ENCODE data around the gene PPIA. TPM values are rescaled to one million over a fixed set of nuclear protein-coding genes. Genes with fewer than 3 reads are reported as not detected.

Gene PPIA
- total RNA-seq, 1 experiment from 2014 or later: 2,465 TPM

- DNase-seq (ENCODE audit: low spot score) (no peak), ATAC-seq (no peak)
- ChIA-PET POLR2A (no interaction called here), CTCF (interaction anchor here (1.4 kb wide), 1 partner anchor 40 kb away, joined by 3 read pairs; no protein-coding TSS in a partner anchor)
- no peak overlapping the region for H3K4me3 Mint-ChIP-seq
- TF ChIP-seq RELA (CRISPR knock-in tag; IDR thresholded peaks at IDR 0.05; ENCODE audit: borderline replicate concordance) (no peak), TP53 (CRISPR knock-in tag; IDR thresholded peaks at IDR 0.05) (no peak), ATF6 (CRISPR knock-in tag; IDR thresholded peaks at IDR 0.05) (no peak)
- H3K27me3 Mint-ChIP-seq (ENCODE audit: low read depth): no peaks in the 10 kb centered on the region
- no peaks in the 10 kb centered on the region for H3K4me1 Mint-ChIP-seq
- H3K9me3 Mint-ChIP-seq: no peaks in the 10 kb centered on the region
- H3K27ac Mint-ChIP-seq: no peak overlapping the region
- H3K36me3 Mint-ChIP-seq: no peaks in the 10 kb centered on the region
Measured at GRCh38 chr7:44811571-44811970, 15.1 kb downstream of the PPIA start.

GRCh38 chr7:44814919-44815318, 18.4 kb downstream of the PPIA start:
- Mint-ChIP-seq H3K27ac (no peak overlapping the region), H3K4me3 (no peak overlapping the region), H3K27me3 (ENCODE audit: low read depth) (no peaks in the 10 kb centered on the region), H3K9me3 (no peaks in the 10 kb centered on the region), H3K36me3 (no peaks in the 10 kb centered on the region), H3K4me1 (no peaks in the 10 kb centered on the region)
- POLR2A ChIA-PET: no interaction called here
- ATAC-seq (no peak), DNase-seq (ENCODE audit: low spot score) (no peak)
- TF ChIP-seq ZNF219 (CRISPR knock-in tag; IDR thresholded peaks at IDR 0.05; ENCODE audit: borderline replicate concordance): no peak
- CTCF ChIA-PET: interaction anchor here (0.7 kb wide), 1 partner anchor 207 kb away, joined by 3 read pairs; no protein-coding TSS in a partner anchor

GRCh38 chr7:44819292-44819691, 22.8 kb downstream of the PPIA start:
- Mint-ChIP-seq H3K9me3 (no peaks in the 10 kb centered on the region), H3K36me3 (no peaks in the 10 kb centered on the region), H3K4me1 (peaks cover 4% of the 10 kb centered on the region; the same call in 1 of the 2 replicates), H3K27ac (no peak overlapping the region), H3K4me3 (no peak overlapping the region), H3K27me3 (ENCODE audit: low read depth) (no peaks in the 10 kb centered on the region)
- ChIA-PET POLR2A (no interaction called here), CTCF (interaction anchor here (0.6 to 2.1 kb wide), 2 partner anchors 209 to 316 kb away, joined by 6 to 7 read pairs; no protein-coding TSS in a partner anchor)
- no peak for TF ChIP-seq RORB (CRISPR knock-in tag; IDR thresholded peaks at IDR 0.05)
- no peak for TF ChIP-seq ZNF219 (CRISPR knock-in tag; IDR thresholded peaks at IDR 0.05; ENCODE audit: borderline replicate concordance)
- no peak for TF ChIP-seq HMGXB4 (CRISPR knock-in tag; IDR thresholded peaks at IDR 0.05)
- TF ChIP-seq E2F5 (CRISPR knock-in tag; IDR thresholded peaks at IDR 0.05): no peak
- no peak for DNase-seq (ENCODE audit: low spot score)
- ATAC-seq: peak; percentile 33

- Mint-ChIP-seq H3K4me1 (peaks cover 4% of the 10 kb centered on the region; the same call in 1 of the 2 replicates), H3K9me3 (no peaks in the 10 kb centered on the region), H3K27ac (peak overlapping the region; percentile 69), H3K27me3 (ENCODE audit: low read depth) (no peaks in the 10 kb centered on the region), H3K36me3 (peaks cover 11% of the 10 kb centered on the region), H3K4me3 (no peak overlapping the region)
- ChIA-PET POLR2A (interaction anchor here (0.6 to 1.7 kb wide), 4 partner anchors 20 to 313 kb away, joined by 3 to 6 read pairs (median 4); no protein-coding TSS in a partner anchor), CTCF (no interaction called here)
- peak; percentile 19; the same call in 1 of the 2 replicates for ATAC-seq
- no peak for DNase-seq (ENCODE audit: low spot score)
- TF ChIP-seq ZNF263 (CRISPR knock-in tag; IDR thresholded peaks at IDR 0.05; ENCODE audit: low read depth) (no peak), PRDM15 (CRISPR knock-in tag; IDR thresholded peaks at IDR 0.05) (no peak), USF1 (CRISPR knock-in tag; IDR thresholded peaks at IDR 0.05) (no peak), KAT7 (CRISPR knock-in tag; IDR thresholded peaks at IDR 0.05; ENCODE audit: borderline replicate concordance) (no peak), USF2 (CRISPR knock-in tag; IDR thresholded peaks at IDR 0.05) (no peak), FOXP4 (CRISPR knock-in tag; IDR thresholded peaks at IDR 0.05) (no peak)
Measured at GRCh38 chr7:44823255-44823781, 26.8 kb downstream of the PPIA start.

Measured in WTC11 (cell line).